Karpas-422 (cell line): ENCODE measurements around the gene KCNAB1. TPM values are rescaled to one million over a fixed set of nuclear protein-coding genes. Genes with fewer than 3 reads are reported as not detected.

ENCODE experiments used
- DNase-seq: peaks from one replicate; pipeline ENCODE4 v3.0.0-alpha.2; 2015
- H2AFZ ChIP-seq: fragments of 200-600 bp; sonication (generic); 2 replicates; pipeline ENCODE4 v1.6.1; 2014; ENCODE audit warnings: antibody characterized with exemption, low read length, mixed read lengths
- H3K27ac ChIP-seq: fragments of 200-600 bp; sonication (generic); 2 replicates; pipeline ENCODE4 v1.5.1; 2014; ENCODE audit warnings: mild to moderate bottlenecking, low read length, moderate library complexity
- H3K27me3 ChIP-seq: fragments of 200-600 bp; sonication (generic); 2 replicates; pipeline ENCODE4 v1.6.1; 2014; ENCODE audit warnings: low read length, mixed read lengths
- H3K36me3 ChIP-seq: fragments of 200-600 bp; sonication (generic); 2 replicates; pipeline ENCODE4 v1.6.1; 2014; ENCODE audit warnings: low read length, mixed read lengths; ENCODE audit not compliant: insufficient read depth
- H3K4me1 ChIP-seq: fragments of 200-600 bp; sonication (generic); 2 replicates; pipeline ENCODE4 v1.6.1; 2014; ENCODE audit warnings: mild to moderate bottlenecking, low read length, mixed read lengths
- H3K4me2 ChIP-seq: fragments of 200-600 bp; sonication (generic); 2 replicates; pipeline ENCODE4 v1.6.1; 2014; ENCODE audit warnings: low read length, low read depth, mild to moderate bottlenecking; ENCODE audit not compliant: poor library complexity, severe bottlenecking
- H3K4me3 ChIP-seq: fragments of 200-600 bp; sonication (generic); 2 replicates; pipeline ENCODE4 v1.5.1; 2014; ENCODE audit warnings: mild to moderate bottlenecking, antibody characterized with exemption, low read length, mixed read lengths
- H3K79me2 ChIP-seq: fragments of 200-600 bp; sonication (generic); 2 replicates; pipeline ENCODE4 v1.6.1; 2014; ENCODE audit warnings: mild to moderate bottlenecking, low read length, mixed read lengths
- H3K9ac ChIP-seq: fragments of 200-600 bp; sonication (generic); 2 replicates; pipeline ENCODE4 v1.6.0; 2014; ENCODE audit warnings: low read length
- H3K9me2 ChIP-seq: fragments of 200-600 bp; sonication (generic), shearing (Covaris generic); replicated peaks from 2 replicates; pipeline ENCODE4 v1.6.0; 2014; ENCODE audit warnings: mild to moderate bottlenecking, low read length, moderate library complexity; ENCODE audit not compliant: insufficient read depth
- H3K9me3 ChIP-seq: fragments of 300-700, 200-600 bp; sonication (generic); 2 replicates; pipeline ENCODE4 v1.6.1; 2014; ENCODE audit warnings: low read length, mixed read lengths
- H4K20me1 ChIP-seq: fragments of 200-600 bp; sonication (generic); 2 replicates; pipeline ENCODE4 v1.6.1; 2014; ENCODE audit warnings: mild to moderate bottlenecking, antibody characterized with exemption, low read length, low read depth; ENCODE audit not compliant: insufficient read depth
- total RNA-seq: library from RNA; depleted of rRNA; stranded (reverse); fragments of >200 nt; shearing (Covaris generic); gene quantifications from 2 replicates; pipeline ENCODE4 v1.2.3, GENCODE V29; 2014; ENCODE audit warnings: low replicate concordance

KCNAB1 gene
- total RNA-seq, 1 experiment from 2014 or later, result not detected

DNA sequence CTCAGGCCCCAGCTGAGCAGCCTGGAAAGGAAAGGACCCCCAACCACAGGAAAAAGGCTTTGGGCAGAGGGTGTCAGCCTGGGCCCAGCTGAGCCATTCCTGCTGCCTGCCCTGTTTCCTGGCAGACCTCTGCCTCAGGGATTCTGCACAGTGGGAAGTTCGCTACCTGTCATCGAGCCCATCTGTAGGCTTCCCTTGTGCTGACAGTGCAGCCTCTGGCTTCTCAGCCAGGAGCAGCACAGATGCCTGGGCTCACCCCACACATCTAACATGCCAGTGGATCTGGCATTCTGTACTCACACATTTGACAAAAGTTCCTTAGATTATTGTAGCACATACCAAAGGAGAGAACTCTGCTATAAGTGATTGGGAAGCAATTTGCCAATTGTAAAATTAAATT, 232.3 kb downstream of the KCNAB1 start:
- H3K4me1 ChIP-seq, result no peaks in the 10 kb centered on the region
- H4K20me1 ChIP-seq, result no peaks in the 10 kb centered on the region
- H3K27me3 ChIP-seq, result no peaks in the 10 kb centered on the region
- H2AFZ ChIP-seq, result no peak overlapping the region
- H3K4me3 ChIP-seq, result no peak overlapping the region
- no peak for DNase-seq
- H3K9me2 ChIP-seq, result no peaks in the 10 kb centered on the region
- H3K27ac ChIP-seq, result no peak overlapping the region
- H3K9me3 ChIP-seq, result no peaks in the 10 kb centered on the region
- H3K4me2 ChIP-seq, result no peak overlapping the region
- H3K9ac ChIP-seq, result no peak overlapping the region
- H3K36me3 ChIP-seq, result no peaks in the 10 kb centered on the region
- H3K79me2 ChIP-seq, result no peaks in the 10 kb centered on the region

- no peak overlapping the region for H3K27ac ChIP-seq
- H3K9me2 ChIP-seq, result no peaks in the 10 kb centered on the region
- no peak overlapping the region for H3K4me3 ChIP-seq
- no peaks in the 10 kb centered on the region for H3K4me1 ChIP-seq
- H3K36me3 ChIP-seq, result no peaks in the 10 kb centered on the region
- no peak overlapping the region for H3K9ac ChIP-seq
- H4K20me1 ChIP-seq, result no peaks in the 10 kb centered on the region
- DNase-seq, result no peak
- H3K27me3 ChIP-seq, result no peaks in the 10 kb centered on the region
- no peak overlapping the region for H2AFZ ChIP-seq
- no peaks in the 10 kb centered on the region for H3K79me2 ChIP-seq
- H3K9me3 ChIP-seq, result no peaks in the 10 kb centered on the region
- no peak overlapping the region for H3K4me2 ChIP-seq
These were observed 233.2 kb downstream of the KCNAB1 start for GRCh38 chr3:156353563-156353962.

GRCh38 chr3:156356537-156357363, 236.4 kb downstream of the KCNAB1 start:
- no peaks in the 10 kb centered on the region for H3K9me2 ChIP-seq
- H3K27ac ChIP-seq, result no peak overlapping the region
- H3K4me3 ChIP-seq, result no peak overlapping the region
- no peaks in the 10 kb centered on the region for H3K79me2 ChIP-seq
- no peak overlapping the region for H3K9ac ChIP-seq
- DNase-seq, result no peak
- H4K20me1 ChIP-seq, result no peaks in the 10 kb centered on the region
- H3K9me3 ChIP-seq, result no peaks in the 10 kb centered on the region
- no peaks in the 10 kb centered on the region for H3K36me3 ChIP-seq
- H3K27me3 ChIP-seq, result no peaks in the 10 kb centered on the region
- no peak overlapping the region for H3K4me2 ChIP-seq
- H2AFZ ChIP-seq, result no peak overlapping the region
- H3K4me1 ChIP-seq, result no peaks in the 10 kb centered on the region

GRCh38 chr3:156358232-156358631, 237.9 kb downstream of the KCNAB1 start:
- Histone ChIP-seq H4K20me1 (no peaks in the 10 kb centered on the region), H3K27ac (no peak overlapping the region), H3K4me3 (no peak overlapping the region), H3K79me2 (no peaks in the 10 kb centered on the region), H2AFZ (no peak overlapping the region), H3K4me1 (no peaks in the 10 kb centered on the region), H3K4me2 (no peak overlapping the region), H3K27me3 (no peaks in the 10 kb centered on the region), H3K9me2 (no peaks in the 10 kb centered on the region), H3K9me3 (no peaks in the 10 kb centered on the region), H3K9ac (no peak overlapping the region), H3K36me3 (no peaks in the 10 kb centered on the region)
- DNase-seq, result no peak

- no peak for DNase-seq
These were observed 239.0 kb downstream of the KCNAB1 start for GRCh38 chr3:156359368-156359767.

GRCh38 chr3:156360083-156360482, 239.7 kb downstream of the KCNAB1 start:
- no peak overlapping the region for H3K9ac ChIP-seq
- no peaks in the 10 kb centered on the region for H3K9me3 ChIP-seq
- no peak overlapping the region for H3K4me2 ChIP-seq
- no peaks in the 10 kb centered on the region for H3K79me2 ChIP-seq
- no peaks in the 10 kb centered on the region for H3K27me3 ChIP-seq
- no peak for DNase-seq
- H4K20me1 ChIP-seq, result no peaks in the 10 kb centered on the region
- H3K27ac ChIP-seq, result no peak overlapping the region
- no peak overlapping the region for H2AFZ ChIP-seq
- H3K4me1 ChIP-seq, result no peaks in the 10 kb centered on the region
- no peaks in the 10 kb centered on the region for H3K36me3 ChIP-seq
- H3K9me2 ChIP-seq, result no peaks in the 10 kb centered on the region
- no peak overlapping the region for H3K4me3 ChIP-seq

More at GRCh38 chr3:156359368-156359767, 239.0 kb downstream of the KCNAB1 start:
- Histone ChIP-seq H3K9me3 (no peaks in the 10 kb centered on the region), H3K4me1 (no peaks in the 10 kb centered on the region), H3K9me2 (no peaks in the 10 kb centered on the region), H3K9ac (no peak overlapping the region), H3K36me3 (no peaks in the 10 kb centered on the region), H3K79me2 (no peaks in the 10 kb centered on the region), H3K4me2 (no peak overlapping the region), H3K27ac (no peak overlapping the region), H3K4me3 (no peak overlapping the region), H2AFZ (no peak overlapping the region), H3K27me3 (no peaks in the 10 kb centered on the region), H4K20me1 (no peaks in the 10 kb centered on the region)

- no peak overlapping the region for H3K4me3 ChIP-seq
- no peaks in the 10 kb centered on the region for H3K27me3 ChIP-seq
- H3K27ac ChIP-seq, result no peak overlapping the region
- no peak overlapping the region for H3K9ac ChIP-seq
- no peaks in the 10 kb centered on the region for H3K79me2 ChIP-seq
- H2AFZ ChIP-seq, result no peak overlapping the region
- no peaks in the 10 kb centered on the region for H3K9me3 ChIP-seq
- H3K36me3 ChIP-seq, result no peaks in the 10 kb centered on the region
- DNase-seq, result no peak
- H3K4me2 ChIP-seq, result no peak overlapping the region
- no peaks in the 10 kb centered on the region for H4K20me1 ChIP-seq
- no peaks in the 10 kb centered on the region for H3K4me1 ChIP-seq
- H3K9me2 ChIP-seq, result no peaks in the 10 kb centered on the region
These were observed 240.6 kb downstream of the KCNAB1 start for GRCh38 chr3:156360963-156361362.

GRCh38 chr3:156366559-156366958, 246.2 kb downstream of the KCNAB1 start:
- Histone ChIP-seq H3K9me3 (no peaks in the 10 kb centered on the region), H3K79me2 (no peaks in the 10 kb centered on the region), H3K4me2 (no peak overlapping the region), H3K4me1 (no peaks in the 10 kb centered on the region), H3K9ac (no peak overlapping the region), H3K36me3 (no peaks in the 10 kb centered on the region), H4K20me1 (no peaks in the 10 kb centered on the region), H2AFZ (no peak overlapping the region), H3K27ac (no peak overlapping the region), H3K4me3 (no peak overlapping the region), H3K27me3 (no peaks in the 10 kb centered on the region), H3K9me2 (no peaks in the 10 kb centered on the region)
- DNase-seq, result no peak
